Superior temporal gyrus (tissue), 1 donor: Measurements from ENCODE around the gene THBD.
"Not testable (repeated sequence)": the region's sequence is repeated elsewhere in the genome, so short reads cannot be mapped to it uniquely, and the experiment has no call there.

Experiments used
- DNase-seq: peaks from one replicate; pipeline ENCODE4 v3.0.0-alpha.2; 2016; ENCODE audit errors: extremely low spot score

Gene THBD

GRCh38 chr20:23035731-23036130, 13.7 kb downstream of the THBD start:
- no peak for DNase-seq

- DNase-seq = no peak
Measured at GRCh38 chr20:23034721-23035671, 14.5 kb downstream of the THBD start, which contains the start of gene SSTR4. SSTR4 (plus strand) TSS chr20:23035312; CDS start chr20:23035484, 172 bp downstream.

- DNase-seq = no peak
Measured at GRCh38 chr20:23033918-23034317, 15.6 kb downstream of the THBD start.

GRCh38 chr20:23032750-23033078, 16.8 kb downstream of the THBD start:
- no peak for DNase-seq

- DNase-seq = no peak
Measured at GRCh38 chr20:23032056-23032749, 17.3 kb downstream of the THBD start.

- no peak for DNase-seq
Measured at GRCh38 chr20:23031346-23031745, 18.1 kb downstream of the THBD start.

GRCh38 chr20:23029324-23029723, 20.1 kb downstream of the THBD start:
- DNase-seq = no peak

- DNase-seq = no peak
Measured at GRCh38 chr20:23028392-23028791, 21.1 kb downstream of the THBD start.

GRCh38 chr20:23027721-23028120, 21.8 kb downstream of the THBD start:
- DNase-seq = no peak

- not testable (repeated sequence) for DNase-seq
Measured at GRCh38 chr20:23025503-23025902, 24.0 kb downstream of the THBD start.

GRCh38 chr20:23024701-23025100, 24.8 kb downstream of the THBD start:
- no peak for DNase-seq

GRCh38 chr20:23023621-23024177, 25.8 kb downstream of the THBD start:
- DNase-seq = no peak

- no peak for DNase-seq
Measured at GRCh38 chr20:23022849-23023248, 26.6 kb downstream of the THBD start.

- no peak for DNase-seq
Measured at GRCh38 chr20:23021951-23022350, 27.5 kb downstream of the THBD start.

GRCh38 chr20:23021541-23021940, 27.9 kb downstream of the THBD start:
- DNase-seq = no peak

GRCh38 chr20:23020230-23021018, 29.0 kb downstream of the THBD start:
- no peak for DNase-seq

GRCh38 chr20:23019403-23019802, 30.1 kb downstream of the THBD start:
- DNase-seq = peak; percentile 63

GRCh38 chr20:23018941-23019340, 30.5 kb downstream of the THBD start:
- DNase-seq = peak; percentile 40

GRCh38 chr20:23018432-23018831, 31.0 kb downstream of the THBD start:
- no peak for DNase-seq

GRCh38 chr20:23017516-23017915, 32.0 kb downstream of the THBD start:
- DNase-seq = no peak

- DNase-seq = no peak
Measured at GRCh38 chr20:23013429-23013828, 36.0 kb downstream of the THBD start.
